Measurements from ENCODE around the gene SGK1. TPM values are rescaled to one million over a fixed set of nuclear protein-coding genes. Genes with fewer than 3 reads are reported as not detected.
"Not testable (repeated sequence)": the region's sequence is repeated elsewhere in the genome, so short reads cannot be mapped to it uniquely, and the experiment has no call there.

Gene SGK1
- total RNA-seq, 1 donor from 2014 or later = 91.0 TPM

DNA sequence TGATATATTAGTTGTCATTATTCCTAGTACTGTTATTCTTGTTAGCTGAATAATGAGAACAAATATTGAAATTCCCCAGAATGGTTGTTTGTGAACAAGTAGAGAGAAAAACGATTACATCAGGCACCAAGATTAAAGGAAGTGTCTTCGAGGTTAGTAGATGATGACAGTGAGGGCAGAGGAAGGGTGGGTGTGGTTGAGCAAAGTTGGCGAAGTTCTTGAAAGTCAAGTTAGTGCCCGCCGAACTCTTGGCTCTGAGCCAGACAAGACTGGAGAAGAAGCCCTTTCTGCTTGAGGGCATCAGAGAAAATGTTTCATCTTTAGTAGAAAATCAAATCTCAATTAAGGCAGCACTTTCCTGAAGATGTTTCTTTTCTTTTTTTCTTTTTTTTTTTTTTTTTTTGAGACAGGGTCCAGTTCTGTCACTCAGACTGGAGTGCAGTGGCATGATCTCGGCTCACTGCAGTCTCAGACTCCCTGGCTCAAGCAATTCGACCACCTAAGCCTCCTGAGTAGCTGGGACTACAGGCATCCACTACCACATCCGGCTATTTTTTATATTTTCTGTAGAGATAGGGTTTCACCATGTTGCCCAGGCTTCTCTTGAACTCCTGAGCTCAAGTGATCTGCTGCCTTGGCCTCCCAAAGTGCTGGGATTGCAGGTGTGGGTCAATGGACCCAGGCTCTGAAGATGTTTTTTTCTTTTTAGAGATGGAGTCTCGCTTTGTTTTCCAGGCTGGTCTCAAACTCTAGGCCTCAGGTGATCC is 77.1 kb downstream of the SGK1 start:
- no peaks in the 10 kb centered on the region for H3K36me3 Mint-ChIP-seq (ENCODE audit: low read depth)
- no peaks in the 10 kb centered on the region for H3K27me3 Mint-ChIP-seq (ENCODE audit: low read depth)
- H3K27ac Mint-ChIP-seq (ENCODE audit: unreplicated experiment) = no peak overlapping the region
- no peak overlapping the region for H3K4me3 Mint-ChIP-seq (ENCODE audit: unreplicated experiment)
- TF ChIP-seq, protein P1, sequence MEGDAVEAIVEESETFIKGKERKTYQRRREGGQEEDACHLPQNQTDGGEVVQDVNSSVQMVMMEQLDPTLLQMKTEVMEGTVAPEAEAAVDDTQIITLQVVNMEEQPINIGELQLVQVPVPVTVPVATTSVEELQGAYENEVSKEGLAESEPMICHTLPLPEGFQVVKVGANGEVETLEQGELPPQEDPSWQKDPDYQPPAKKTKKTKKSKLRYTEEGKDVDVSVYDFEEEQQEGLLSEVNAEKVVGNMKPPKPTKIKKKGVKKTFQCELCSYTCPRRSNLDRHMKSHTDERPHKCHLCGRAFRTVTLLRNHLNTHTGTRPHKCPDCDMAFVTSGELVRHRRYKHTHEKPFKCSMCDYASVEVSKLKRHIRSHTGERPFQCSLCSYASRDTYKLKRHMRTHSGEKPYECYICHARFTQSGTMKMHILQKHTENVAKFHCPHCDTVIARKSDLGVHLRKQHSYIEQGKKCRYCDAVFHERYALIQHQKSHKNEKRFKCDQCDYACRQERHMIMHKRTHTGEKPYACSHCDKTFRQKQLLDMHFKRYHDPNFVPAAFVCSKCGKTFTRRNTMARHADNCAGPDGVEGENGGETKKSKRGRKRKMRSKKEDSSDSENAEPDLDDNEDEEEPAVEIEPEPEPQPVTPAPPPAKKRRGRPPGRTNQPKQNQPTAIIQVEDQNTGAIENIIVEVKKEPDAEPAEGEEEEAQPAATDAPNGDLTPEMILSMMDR (IDR thresholded peaks at IDR 0.05) = no peak
- H3K4me1 Mint-ChIP-seq (ENCODE audit: low read depth) = peaks cover 13% of the 10 kb centered on the region
- H3K9me3 Mint-ChIP-seq (ENCODE audit: low read depth) = no peaks in the 10 kb centered on the region
- DNase-seq (ENCODE audit: low spot score) = no peak

DNA sequence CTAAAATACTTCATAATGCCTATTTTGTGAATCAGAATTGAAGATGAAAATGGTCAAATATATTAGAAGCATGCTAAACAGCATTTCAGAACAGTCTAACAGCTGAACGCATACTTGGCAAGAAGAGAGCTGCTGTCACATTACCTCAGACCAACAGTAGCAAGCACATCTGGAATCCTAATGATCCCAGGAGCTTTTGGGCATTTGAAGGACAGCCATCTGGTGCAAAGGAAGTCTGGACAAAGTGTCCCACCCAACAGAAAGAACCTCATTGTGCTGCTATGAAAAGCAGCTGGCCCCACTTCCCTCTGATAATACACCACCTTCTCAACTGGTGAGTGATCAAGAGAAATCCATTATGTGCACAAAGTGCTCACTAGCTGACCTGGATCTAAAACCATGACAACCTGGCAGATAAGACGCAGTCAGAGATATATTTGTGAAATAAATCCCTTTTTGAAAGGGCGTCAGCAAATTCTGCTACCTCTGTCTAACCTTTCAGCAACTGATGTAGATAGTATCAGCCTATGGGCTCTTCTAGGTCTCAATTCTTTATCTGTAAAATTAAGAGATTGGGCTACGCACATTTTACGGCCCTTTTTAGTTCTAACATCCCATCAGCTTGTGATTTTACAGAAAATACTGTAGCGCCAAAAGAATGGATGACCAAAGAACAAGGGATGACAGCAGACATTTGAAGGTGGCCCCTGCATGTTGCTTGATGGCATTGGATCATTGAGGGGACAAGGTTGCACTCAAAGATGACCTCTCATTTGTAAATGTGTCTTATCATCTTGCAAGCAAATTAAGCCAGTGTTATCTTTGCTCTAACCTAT is 78.7 kb downstream of the SGK1 start:
- H3K27me3 Mint-ChIP-seq (ENCODE audit: low read depth) = no peaks in the 10 kb centered on the region
- peaks cover 16% of the 10 kb centered on the region for H3K4me1 Mint-ChIP-seq (ENCODE audit: low read depth)
- H3K4me3 Mint-ChIP-seq (ENCODE audit: unreplicated experiment) = no peak overlapping the region
- no peaks in the 10 kb centered on the region for H3K9me3 Mint-ChIP-seq (ENCODE audit: low read depth)
- no peak for DNase-seq (ENCODE audit: low spot score)
- H3K36me3 Mint-ChIP-seq (ENCODE audit: low read depth) = no peaks in the 10 kb centered on the region
- TF ChIP-seq, protein P1 (IDR thresholded peaks at IDR 0.05) = no peak
- H3K27ac Mint-ChIP-seq (ENCODE audit: unreplicated experiment) = no peak overlapping the region

DNA sequence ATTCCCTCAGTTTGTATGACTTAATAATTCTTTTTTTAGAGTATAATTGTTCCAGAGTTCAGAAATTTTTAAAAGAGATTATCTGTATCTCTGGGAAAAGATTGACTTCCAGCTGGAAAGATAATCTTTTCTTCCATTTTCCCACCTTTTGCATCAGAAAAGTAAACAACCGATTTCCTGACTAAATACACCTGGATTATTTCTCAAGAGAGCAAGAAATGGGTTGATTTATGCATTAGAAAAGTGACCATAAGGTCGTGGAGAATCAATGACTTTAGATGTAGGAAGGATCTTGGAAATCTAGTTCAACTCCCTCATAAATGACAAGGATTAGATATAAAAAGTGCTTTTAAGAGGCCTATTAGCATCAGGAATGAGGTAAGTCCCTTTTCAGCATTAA is 79.9 kb downstream of the SGK1 start:
- Mint-ChIP-seq H3K36me3 (ENCODE audit: low read depth) (no peaks in the 10 kb centered on the region), H3K27me3 (ENCODE audit: low read depth) (no peaks in the 10 kb centered on the region), H3K4me1 (ENCODE audit: low read depth) (peaks cover 16% of the 10 kb centered on the region), H3K27ac (ENCODE audit: unreplicated experiment) (no peak overlapping the region), H3K9me3 (ENCODE audit: low read depth) (no peaks in the 10 kb centered on the region), H3K4me3 (ENCODE audit: unreplicated experiment) (no peak overlapping the region)
- TF ChIP-seq, protein P1 (IDR thresholded peaks at IDR 0.05) = no peak
- no peak for DNase-seq (ENCODE audit: low spot score)

DNA sequence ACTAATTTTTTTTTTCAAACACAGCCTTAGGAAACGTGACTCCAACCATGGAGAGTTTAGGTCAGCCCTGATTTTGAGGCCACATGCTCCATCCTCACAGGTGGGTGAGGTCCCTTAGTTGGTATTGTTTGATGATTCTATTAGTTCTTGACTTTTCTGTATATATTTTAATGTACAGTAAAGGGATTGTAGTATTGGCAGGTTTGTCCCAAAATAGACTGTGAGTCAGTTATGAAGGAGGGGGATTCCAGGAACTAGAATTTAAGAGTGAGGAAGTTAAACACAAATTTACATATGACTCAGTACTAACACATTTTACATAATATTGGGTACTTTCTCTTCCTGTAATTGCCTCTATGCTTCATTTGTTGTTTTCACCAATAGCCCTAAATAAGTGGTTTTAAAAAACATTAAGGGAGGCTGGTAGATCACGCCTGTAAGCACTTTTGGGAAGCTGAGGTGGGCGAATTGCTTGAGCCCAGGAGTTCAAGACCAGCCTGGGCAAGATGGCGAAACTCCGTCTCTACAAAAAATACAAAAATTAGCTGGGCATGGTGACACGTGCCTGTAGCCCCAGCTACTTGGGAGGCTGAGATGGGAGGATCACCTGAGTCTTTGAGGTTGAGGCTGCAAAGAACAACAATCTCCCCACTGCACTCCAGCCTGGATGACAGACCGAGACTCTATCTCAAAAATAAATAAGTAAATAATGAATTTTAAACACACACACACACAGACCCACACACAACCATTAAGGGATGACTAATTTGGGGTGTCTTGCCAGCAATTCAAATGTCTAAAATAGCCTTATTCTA is 81.8 kb downstream of the SGK1 start:
- peaks cover 16% of the 10 kb centered on the region for H3K4me1 Mint-ChIP-seq (ENCODE audit: low read depth)
- no peaks in the 10 kb centered on the region for H3K27me3 Mint-ChIP-seq (ENCODE audit: low read depth)
- H3K27ac Mint-ChIP-seq (ENCODE audit: unreplicated experiment) = no peak overlapping the region
- no peak overlapping the region for H3K4me3 Mint-ChIP-seq (ENCODE audit: unreplicated experiment)
- H3K9me3 Mint-ChIP-seq (ENCODE audit: low read depth) = no peaks in the 10 kb centered on the region
- TF ChIP-seq, protein P1 (IDR thresholded peaks at IDR 0.05) = no peak
- no peaks in the 10 kb centered on the region for H3K36me3 Mint-ChIP-seq (ENCODE audit: low read depth)
- DNase-seq (ENCODE audit: low spot score) = no peak

DNA sequence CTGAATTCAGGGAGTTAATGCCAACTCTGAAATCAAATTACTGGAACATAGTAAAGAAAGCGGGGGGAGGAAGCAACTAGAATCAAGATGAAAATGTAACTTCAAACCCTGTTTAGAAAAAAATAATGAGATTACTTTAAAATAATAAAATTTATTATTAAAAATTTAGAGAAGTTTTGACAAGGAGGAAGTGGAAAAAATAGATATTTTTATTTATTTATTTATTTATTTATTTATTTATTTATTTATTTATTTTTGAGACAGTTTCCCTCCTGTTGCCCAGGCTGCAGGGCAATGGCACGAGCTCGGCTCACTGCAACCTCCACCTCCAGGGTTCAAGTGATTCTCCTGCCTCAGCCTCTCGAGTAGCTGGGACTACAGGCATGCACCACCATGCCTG is 82.6 kb downstream of the SGK1 start:
- not testable (repeated sequence) for H3K9me3 Mint-ChIP-seq (ENCODE audit: low read depth); H3K36me3 Mint-ChIP-seq (ENCODE audit: low read depth); H3K27me3 Mint-ChIP-seq (ENCODE audit: low read depth); H3K27ac Mint-ChIP-seq (ENCODE audit: unreplicated experiment); DNase-seq (ENCODE audit: low spot score); H3K4me3 Mint-ChIP-seq (ENCODE audit: unreplicated experiment)
- peaks cover 12% of the 10 kb centered on the region for H3K4me1 Mint-ChIP-seq (ENCODE audit: low read depth)
